Measurements from ENCODE around the gene SMAD1.
"Not testable (repeated sequence)": the region's sequence is repeated elsewhere in the genome, so short reads cannot be mapped to it uniquely, and the experiment has no call there.

Gene SMAD1

GRCh38 chr4:145566086-145566708, 84.5 kb downstream of the SMAD1 start:
- DNase-seq (ENCODE audit: low spot score) = no peak
- no peak overlapping the region for H3K27ac ChIP-seq
- TF ChIP-seq CTCF (IDR thresholded peaks at IDR 0.05) = no peak

GRCh38 chr4:145566768-145567167, 85.1 kb downstream of the SMAD1 start:
- H3K4me3 ChIP-seq = no peak overlapping the region
- no peak for DNase-seq (ENCODE audit: low spot score)
- TF ChIP-seq CTCF (IDR thresholded peaks at IDR 0.05) = no peak
- no peak overlapping the region for H3K27ac ChIP-seq

More at GRCh38 chr4:145566086-145566708, 84.5 kb downstream of the SMAD1 start:
- H3K4me3 ChIP-seq = no peak overlapping the region

GRCh38 chr4:145567516-145567915, 85.9 kb downstream of the SMAD1 start:
- Histone ChIP-seq H3K4me3 (no peak overlapping the region), H3K27ac (no peak overlapping the region)
- DNase-seq (ENCODE audit: low spot score) = no peak
- no peak for TF ChIP-seq CTCF (IDR thresholded peaks at IDR 0.05)

- not testable (repeated sequence) for DNase-seq (ENCODE audit: low spot score); H3K4me3 ChIP-seq; H3K27ac ChIP-seq
These were observed 92.9 kb downstream of the SMAD1 start for GRCh38 chr4:145574546-145574945.

- DNase-seq (ENCODE audit: low spot score) = no peak
- Histone ChIP-seq H3K4me3 (no peak overlapping the region), H3K27ac (no peak overlapping the region)
- TF ChIP-seq CTCF (IDR thresholded peaks at IDR 0.05) = no peak
These were observed 99.3 kb downstream of the SMAD1 start for GRCh38 chr4:145580906-145581305.

- TF ChIP-seq CTCF (IDR thresholded peaks at IDR 0.05) = no peak
- no peak for DNase-seq (ENCODE audit: low spot score)
- Histone ChIP-seq H3K27ac (no peak overlapping the region), H3K4me3 (no peak overlapping the region)
These were observed 101.8 kb downstream of the SMAD1 start for GRCh38 chr4:145583191-145584055.

GRCh38 chr4:145587088-145587754, 105.6 kb downstream of the SMAD1 start:
- Histone ChIP-seq H3K4me3 (no peak overlapping the region), H3K27ac (no peak overlapping the region)
- TF ChIP-seq CTCF (IDR thresholded peaks at IDR 0.05) = no peak
- no peak for DNase-seq (ENCODE audit: low spot score)

GRCh38 chr4:145589381-145589780, 107.7 kb downstream of the SMAD1 start:
- H3K4me3 ChIP-seq; H3K27ac ChIP-seq; DNase-seq (ENCODE audit: low spot score): not testable (repeated sequence)

All from coronary artery (tissue), 2 donors.